NCI-H1694 (cell line): ENCODE data around the gene FAM13A.

Source experiments
- DNase-seq: peaks from one replicate; lab custom pipeline; 2025; lab: John Stamatoyannopoulos, UW

FAM13A gene

DNA sequence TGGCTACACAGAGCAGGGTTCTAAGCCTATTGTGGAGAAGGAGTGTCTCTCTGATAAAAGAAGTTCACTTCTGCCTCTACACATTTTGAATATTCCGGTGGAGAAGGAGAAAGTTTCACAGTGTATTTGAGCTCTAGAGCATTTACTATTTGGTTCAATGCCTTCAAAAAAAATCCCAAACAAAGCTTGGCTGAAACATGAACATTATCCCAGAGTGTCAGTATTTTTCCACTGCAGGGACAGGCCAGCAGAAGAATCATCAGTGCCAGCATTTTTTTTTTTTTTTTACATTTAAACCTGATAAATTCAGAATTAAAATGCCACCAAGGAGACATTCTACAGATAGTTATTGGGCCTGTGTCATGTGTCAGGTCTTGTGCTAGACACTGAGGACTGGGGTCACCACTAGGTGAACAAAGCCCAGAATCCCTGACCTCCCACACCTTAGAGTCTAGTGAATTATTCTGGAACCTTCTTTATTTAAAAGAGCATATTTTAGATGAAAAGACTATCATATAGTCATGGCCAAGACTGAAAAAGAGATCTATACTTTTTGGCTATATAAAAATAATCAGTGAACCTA is 311.3 kb downstream of the FAM13A start:
- no peak for DNase-seq

DNA sequence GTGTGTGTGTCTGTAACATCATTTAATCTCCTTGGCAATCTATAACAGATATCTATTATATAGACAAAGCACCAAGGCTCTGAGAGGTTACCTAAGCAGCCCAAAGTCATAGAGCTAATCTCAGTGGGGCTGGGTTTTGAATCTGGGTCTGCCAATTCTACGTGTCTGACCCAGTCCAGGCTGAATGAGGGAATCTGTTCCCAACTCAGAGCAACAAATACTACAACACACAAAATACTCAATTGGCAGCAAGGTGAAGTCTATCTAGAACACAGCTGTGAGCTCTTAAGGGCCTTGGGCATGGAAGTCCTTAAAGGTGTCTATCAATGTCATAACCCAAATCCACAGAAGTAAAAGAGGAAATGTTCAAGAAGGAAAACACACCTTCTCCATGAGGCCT is 311.8 kb downstream of the FAM13A start:
- DNase-seq: no peak

DNA sequence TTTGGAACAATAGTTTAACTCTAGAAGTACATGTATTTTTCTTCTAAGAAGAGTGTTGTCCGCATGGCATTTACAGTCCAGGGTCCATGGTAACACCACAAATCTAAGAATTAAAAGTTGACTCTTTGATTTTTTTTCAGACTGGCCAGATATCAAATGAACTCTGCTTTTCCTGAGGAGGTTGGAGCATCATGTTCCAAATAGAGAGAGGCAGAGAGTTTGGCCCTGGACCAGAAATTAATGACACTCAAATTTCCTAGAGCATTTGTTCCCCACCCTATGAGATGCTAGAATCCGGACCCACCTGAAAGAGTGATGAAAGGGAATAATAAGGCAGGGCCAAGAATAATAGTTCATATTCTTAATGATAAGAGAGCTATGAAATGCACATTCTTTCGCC is 312.4 kb downstream of the FAM13A start:
- no peak for DNase-seq

DNA sequence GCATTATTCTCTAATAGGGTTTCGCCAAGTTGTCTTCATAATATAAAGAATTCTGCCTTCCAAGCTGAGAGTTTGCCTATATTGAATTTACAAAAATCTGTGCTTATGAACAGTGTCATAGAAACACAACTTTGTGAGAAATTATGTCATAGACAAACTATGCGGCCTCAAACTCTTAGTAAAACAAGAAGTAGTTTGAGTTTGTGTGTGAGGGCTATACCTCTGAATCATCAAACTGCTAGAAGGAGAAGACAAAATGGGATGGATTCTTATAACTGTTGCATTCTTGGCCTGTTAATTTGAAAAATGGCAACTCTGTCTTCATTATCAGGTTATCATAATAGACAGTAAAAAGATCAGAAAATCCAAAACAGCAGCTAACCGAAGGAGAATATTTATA is 313.3 kb downstream of the FAM13A start:
- no peak for DNase-seq

DNA sequence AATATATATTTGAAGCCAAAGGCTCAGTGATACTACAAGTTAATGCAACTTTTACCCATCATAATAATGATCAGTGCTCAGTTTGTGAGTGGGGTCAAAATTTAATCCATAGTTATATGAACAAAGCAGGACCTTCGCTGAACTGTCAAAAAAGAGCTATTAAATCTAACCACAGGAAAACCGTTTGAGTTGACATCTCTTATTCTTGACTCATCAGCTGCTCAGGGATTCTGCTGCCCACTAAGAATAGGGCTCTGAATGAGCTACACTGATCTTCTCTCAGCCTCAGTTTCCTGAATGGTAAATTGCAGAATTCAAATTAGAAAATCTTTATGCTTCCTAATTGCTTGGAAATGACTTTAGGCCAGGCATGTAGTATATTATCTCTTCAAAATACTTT is 314.4 kb downstream of the FAM13A start:
- no peak for DNase-seq

DNA sequence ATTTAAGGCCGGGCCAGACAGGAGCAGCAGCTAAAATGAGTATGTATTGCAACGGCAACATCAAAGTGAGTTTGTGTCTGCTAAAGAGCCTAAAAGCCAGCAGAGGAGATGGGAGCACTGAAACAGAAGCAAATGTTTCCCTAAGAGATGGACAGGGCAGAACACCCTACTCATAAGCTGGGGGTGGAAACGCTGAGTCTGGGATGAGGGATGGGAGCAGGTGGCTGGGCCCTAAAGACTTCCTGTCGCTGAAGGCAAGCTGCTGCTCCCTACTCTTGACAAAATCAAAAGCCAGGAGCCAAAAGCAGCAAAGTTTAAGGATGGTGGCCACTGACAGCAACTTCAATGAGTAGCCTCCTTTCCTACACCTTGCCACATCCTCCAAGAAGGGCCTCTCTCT is 318.8 kb downstream of the FAM13A start:
- no peak for DNase-seq

DNA sequence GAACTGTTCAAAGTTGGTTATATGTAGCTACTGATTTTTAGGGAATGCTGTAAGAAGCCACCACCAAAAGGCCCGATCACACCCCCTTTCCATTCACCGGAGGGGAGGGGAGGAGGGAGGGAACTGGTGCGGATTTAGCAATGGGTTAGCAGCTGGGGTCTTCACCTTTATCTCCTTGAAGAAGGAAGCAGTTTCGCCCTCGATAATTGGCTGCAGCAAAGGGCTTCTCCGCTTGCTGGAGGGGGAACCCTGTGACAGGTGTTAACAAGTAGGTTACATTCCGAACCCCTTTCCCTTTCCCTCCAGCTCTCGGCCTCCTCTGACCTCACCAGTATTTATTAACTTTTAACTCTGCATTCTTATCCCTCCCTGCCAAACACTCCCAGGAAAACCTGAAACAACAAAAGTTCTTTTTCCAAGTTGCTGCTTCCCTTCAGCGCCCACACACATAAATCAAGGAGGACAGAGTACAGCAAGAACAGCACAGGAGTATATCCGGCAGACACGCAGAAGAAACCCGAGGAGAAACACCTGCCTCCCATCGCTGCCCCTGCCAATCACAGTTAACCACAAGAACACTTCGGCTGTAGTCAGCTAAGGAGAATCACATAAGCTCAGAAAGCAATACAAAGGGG is 319.6 kb downstream of the FAM13A start:
- DNase-seq: no peak

DNA sequence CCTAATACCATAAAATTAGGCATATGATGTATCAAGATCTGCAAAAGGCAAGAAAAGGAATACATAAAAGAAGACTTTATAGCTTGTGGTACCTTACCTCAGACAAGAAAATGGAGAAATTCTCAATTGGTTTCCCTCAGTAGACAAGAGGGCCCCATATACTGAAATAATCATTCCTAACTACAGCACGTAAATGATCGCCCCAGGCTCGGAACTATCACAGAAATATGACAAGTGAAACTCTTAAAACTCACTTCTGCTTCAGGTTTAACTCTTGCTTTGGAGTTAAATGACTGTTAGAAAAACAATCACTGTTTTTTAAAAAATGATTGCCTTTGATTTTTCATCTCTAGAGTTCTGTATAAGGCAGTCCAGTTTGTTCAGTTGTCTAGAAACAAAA is 320.7 kb downstream of the FAM13A start:
- DNase-seq: no peak

DNA sequence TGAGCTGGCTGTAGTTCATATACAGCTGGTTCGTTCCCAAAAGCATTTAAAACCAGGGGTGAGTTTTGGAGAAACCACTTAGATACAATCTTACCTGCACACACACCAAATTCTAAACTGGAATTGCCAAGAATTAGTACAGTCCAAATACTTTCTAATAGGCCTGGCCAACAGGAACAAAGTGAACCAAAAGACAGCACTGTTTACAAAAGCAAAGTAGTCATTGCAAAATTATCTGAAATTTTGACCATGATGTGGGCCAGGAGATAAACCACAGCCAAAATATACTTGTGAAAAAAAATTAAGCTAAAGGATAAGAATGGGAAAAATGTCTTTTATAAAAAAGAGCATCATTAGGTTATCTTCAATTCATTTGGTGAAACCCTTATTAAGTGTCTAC is 321.4 kb downstream of the FAM13A start:
- DNase-seq: no peak

DNA sequence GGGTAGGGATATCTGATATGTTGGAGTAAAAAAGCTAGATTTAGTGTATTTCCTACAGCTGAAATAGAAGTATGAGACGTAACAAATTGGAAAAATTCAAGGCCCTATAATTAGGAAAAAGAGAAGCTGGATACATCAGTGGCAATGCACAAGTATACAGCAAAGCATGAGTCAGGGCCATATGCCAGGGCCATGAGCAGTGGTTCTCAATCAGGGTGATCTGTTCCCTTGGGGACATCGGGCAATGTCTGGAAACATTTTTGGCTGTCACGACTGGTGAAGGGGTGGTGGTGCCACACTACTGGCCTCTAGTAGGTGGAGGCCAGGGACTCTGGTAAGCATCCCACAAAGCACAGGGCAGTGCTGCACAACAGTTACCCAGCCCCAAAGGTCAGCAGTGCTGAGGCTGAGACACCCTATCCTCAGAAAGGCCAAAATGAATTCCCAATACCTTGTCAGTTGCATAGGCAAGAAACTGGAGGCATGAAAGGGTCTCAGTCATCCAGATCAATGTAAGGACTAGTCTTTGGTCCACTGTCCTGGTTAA is 322.5 kb downstream of the FAM13A start:
- no peak for DNase-seq

DNA sequence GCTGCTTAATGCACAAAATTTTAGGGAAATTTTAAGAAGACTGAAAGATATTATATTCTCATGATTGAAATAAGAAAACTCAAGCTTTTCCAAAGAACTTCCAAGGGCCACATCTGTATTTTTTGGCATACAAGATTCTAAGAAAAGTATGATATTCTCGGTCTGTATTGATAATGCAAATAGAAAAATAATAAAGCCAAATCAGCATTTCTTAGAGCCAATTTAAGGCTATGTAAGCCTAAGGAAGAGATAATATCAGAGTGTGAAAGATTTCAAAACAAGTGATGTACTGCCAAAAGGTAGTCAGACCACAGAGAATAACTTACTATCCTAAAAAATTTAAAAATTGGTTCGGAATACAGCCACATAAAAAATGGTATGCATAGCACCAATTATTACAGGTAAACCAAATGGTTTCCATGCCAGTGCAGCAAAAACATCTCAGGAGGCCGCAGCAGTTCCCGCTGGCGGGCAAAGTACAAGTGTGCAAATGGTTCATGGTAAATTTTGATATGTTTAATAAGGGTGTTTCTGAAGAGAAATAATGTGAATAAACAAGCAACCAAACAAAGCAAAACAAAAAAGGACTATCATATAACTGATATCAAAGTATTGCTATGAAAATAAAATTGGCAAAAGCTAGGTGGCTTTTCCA is 324.1 kb downstream of the FAM13A start:
- DNase-seq: no peak

DNA sequence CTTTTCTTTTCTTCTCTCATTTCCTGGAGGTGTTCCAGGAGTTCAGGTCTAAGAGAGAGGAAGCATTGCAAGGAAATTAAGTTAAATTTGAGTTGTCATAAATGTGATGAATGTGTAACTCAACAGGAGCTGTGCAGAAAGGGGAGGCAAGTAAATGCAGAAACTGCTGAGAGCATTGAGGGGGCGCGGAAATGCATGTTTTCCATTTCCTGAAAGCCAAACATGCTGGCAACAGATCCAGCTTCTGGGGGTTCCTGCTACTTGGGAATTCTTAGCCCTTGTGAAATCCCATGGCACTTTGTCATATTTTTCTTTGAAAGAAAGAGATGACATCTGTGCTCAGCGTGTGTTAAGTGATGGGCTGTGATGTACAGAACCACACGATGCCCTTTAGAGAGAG is 325.6 kb downstream of the FAM13A start:
- no peak for DNase-seq

DNA sequence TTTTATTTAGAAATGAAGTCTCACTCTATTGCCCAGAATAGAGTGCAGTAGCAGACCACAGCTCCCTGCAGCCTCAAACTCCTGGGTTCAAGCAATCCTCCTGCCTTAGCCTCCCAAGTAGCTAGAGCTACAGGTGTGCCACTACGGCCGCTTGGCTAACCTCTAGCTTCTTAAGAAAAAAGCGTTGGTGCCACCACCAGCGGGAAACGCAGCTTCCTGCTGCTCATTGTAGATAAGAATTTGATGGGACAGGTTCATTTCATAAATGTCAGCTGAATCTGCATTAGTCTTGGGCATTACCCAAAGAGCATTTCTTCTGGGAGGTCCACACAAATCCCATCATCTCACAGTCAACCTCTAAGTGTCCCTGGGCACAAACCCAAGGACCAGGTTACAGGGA is 326.2 kb downstream of the FAM13A start:
- no peak for DNase-seq

DNA sequence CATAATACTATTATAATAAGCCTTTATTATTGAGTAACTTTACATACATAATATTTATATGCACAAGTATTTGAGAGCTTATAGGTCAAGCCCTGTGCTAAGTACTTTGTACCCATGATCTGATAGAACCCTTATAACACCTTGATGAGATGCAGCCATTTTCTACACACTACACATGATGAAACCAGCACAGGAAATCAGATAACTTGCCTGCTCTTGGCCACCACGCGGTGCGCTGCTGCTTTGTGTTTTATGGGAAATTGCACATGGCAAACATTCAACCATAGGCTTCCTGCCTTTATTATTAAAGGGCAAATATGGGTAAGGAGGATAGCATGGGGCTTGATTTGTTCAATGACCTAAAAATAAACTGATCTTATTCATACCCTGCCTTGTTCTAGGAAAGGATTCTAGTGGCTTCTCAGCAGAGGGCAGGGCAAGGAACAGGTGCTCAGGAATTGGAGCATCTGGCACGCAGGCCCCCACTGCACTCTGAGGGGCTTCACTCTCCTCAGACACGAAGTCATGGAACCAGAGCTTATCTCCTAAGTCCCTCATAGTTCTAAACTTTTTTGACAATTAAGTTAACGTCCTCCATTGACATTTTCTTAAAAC is 327.7 kb downstream of the FAM13A start:
- no peak for DNase-seq

DNA sequence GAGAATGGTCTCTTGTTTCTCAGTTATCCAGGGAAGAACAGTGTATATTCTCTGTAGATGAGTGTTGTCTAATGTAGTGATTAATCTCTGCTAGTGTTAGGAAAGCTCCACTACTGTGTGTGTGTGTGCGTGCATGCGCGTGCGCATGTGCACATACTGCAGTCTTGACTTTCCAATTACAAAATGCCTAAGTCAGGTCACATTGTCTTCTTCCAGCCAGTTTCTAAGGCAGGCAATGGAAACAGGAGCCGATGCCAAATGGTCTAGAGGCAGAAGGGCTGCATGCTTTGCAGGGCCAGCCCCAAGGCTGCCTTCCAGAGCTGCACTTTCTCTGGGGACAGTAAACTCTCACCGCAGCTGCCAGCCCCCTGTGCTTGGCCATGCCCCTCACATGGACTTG is 328.8 kb downstream of the FAM13A start:
- DNase-seq: no peak

DNA sequence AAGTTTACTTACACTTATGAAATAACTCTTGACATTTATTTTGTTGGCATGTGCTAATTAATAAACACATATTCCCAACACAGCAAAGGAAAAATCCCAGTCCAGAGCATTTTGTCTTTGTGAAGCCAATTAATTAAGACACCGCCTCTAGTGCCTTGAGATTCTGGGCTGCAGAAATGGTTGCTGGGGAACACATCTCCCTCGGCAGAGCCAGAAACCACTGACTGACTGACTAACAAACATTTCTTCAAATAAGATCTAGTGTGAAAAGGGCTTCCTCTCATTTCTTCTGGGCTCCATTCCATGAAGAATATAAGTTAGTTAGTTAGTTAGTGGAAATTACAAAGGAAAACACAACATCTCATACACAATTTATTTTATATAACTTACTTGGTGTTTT is 331.0 kb downstream of the FAM13A start:
- no peak for DNase-seq

DNA sequence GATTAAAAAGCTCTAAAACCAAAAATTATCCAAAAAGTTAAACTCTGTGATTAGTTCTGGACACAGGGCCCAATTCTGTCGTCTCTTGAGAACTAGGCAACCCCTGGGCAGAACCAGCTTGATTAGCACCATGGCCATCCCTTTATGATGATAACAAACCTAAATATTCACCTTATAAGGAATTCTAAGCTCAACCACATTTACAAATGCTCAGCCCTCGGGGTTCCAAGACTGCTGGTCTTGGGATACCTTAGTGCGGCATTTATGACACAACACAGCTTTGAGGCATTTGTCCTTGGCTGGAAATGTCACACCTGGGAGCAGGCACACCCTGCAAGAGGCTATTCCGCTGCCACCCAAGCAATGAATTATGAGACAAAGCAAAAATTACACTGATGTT is 331.8 kb downstream of the FAM13A start:
- no peak for DNase-seq

DNA sequence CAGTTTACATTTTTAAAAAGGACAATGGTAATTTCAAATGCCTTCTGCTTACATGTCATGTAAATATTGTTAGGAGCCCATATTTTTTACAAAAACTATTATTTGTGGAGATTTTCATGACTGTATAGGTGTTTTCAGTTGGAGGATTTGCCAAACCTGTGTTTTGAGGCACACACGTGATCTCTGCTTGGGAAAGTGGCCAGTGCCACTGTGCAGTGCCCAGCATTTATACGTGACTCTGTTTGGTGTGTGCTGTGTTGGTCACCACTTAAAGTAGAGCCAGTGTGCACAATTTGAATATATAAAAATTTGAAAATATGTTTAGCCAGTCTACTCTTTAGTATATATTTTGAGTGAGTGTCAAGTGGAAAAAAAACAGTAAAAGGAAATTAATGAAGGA is 332.6 kb downstream of the FAM13A start:
- no peak for DNase-seq

DNA sequence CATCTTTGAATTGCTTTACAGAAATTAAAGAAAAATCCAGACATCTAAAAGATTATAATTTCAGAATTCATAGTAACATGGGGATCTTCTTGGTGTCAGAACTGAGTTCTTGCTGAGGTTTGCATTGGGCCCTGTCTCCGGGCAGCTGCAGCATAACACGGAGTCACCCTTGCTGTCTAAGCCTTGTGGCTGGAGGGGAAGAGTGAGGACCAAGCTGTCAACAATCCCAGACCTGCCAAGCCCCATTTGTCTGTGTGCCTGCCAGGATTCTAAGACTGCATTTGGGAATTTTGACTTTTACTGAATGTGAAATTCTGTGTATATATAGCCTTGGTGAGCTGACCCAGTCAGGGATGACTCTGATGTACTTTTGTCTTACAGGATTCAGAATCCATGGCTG is 334.2 kb downstream of the FAM13A start:
- no peak for DNase-seq

DNA sequence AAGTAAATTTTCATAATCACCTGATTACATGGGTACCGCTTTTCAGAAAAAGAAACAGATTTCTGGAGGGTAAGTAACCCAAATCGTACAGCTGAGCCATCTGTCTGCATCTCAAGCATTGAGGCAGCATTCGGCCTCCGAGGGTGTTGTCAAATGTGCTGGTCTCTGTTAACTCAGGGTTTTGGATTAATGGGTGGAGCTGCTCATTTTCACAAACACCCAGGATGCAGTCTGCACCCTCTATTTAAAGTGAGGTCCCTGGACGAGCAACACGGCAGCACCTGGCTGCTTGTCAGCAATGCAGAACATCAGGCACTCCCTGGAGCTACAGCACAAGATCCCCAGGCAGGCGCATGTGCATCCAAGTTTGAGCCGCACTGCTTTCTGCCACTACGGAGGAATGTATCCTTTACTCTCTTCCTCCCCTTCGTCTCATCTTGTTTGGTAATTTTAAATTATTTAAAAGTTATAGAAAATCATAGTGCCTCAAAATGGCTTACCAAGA is 334.7 kb downstream of the FAM13A start:
- no peak for DNase-seq

DNA sequence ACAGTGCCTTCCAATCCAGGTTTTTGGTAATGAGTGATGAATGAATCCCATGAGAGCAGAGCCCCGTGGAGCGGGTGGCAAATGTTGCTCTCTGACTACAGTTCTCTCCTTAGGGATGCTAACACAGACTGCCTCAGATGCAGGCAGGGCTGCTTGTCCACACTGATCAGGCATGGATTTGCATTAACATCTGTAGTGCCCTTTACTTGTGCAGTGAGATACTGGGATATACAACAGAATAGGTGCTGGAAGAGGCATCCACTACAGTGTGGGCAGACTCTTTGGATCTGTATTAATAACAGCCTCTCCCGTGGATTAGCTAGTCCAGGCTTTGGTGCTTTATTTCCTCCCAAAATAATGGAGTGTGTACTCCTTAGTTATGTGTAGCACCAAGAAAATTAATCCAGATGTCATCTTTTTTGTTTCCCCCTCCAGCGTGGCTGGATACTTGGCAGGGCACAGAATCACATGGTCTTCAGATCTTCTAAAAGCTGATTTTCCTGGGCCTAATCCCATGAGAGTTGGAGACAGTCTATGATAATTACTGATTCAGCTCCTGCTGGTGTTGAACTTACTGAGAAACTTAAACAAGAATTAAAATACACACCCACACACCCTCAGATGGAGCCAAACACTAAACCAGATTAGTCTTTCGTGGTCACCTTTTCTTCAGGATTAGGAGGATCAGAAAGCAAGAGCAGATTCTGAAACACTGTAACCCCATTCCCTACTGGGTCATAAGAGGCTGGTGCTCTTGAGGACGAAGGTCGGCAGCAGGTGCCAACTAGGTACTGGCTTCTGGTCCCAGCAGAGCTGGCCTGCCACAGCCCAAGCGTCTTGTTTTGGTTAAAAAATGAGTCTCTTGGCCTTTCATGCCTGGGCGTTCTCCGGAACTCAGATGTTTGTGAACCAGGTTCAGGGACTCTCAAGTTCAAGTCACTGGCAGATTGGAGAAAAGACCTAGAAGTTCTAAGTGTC is 336.2 kb downstream of the FAM13A start:
- DNase-seq: no peak

DNA sequence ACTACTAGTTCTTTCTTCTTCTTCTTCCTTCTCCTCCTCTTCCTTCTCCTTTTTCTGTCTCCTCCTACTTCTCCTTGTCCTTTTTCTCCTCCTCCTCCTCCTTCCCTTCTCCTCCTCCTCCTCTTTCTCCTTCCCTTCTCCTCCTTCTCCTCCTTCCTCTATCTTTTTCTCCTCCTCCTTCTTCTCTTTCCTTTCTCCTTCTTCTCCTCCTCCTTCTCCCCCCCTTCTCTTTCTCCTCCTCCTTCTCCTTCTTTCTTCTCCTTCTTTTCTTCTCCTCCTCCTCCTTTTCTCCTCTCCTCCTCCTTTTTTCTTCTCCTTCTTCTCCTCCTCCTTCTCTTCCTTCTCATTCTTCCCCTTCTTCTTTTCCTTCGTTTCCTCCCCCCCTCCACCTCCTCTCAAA is 337.6 kb downstream of the FAM13A start:
- no peak for DNase-seq
